Measurements from ENCODE around the gene RRP8.

The RRP8 gene

DNA sequence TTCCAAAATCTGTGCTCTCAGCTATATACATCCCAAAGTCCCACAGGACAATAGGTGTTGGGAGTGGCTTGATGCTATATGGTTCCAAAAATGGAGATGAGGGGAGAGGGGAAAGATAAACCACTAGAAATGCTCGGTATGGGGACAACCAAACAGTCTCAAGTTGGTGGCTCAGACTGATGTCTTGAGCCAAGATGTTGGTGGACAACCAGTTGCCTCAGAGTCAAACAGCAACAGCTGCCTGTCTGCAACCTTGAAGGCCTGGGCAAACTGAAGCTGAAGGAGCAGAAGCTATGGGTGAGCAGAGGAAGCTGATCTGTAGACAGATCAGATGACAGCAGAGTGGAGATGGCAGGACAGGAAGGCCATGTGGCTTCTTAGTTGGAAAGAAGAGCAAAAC is 4.0 kb downstream of the RRP8 start:
- DNase-seq: no peak

DNA sequence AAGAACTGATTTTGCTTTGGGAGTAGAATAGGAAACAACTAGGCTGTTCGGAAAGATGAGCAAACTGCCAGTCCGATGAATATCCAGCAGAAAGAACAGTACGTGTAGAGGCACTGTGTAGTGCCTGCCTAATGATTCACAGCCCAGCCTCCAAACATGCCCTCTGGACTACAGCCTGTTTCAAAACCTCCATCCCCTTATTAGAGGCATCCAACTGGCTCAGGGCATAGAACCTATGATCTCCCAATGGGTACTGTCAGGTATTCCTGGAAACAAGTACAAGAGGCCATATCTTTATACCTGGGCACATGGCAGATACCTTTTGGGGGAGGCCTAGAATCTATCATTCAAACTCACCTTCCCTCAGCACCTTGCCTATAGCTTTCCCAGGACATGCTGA is 4.9 kb downstream of the RRP8 start:
- DNase-seq: no peak

DNA sequence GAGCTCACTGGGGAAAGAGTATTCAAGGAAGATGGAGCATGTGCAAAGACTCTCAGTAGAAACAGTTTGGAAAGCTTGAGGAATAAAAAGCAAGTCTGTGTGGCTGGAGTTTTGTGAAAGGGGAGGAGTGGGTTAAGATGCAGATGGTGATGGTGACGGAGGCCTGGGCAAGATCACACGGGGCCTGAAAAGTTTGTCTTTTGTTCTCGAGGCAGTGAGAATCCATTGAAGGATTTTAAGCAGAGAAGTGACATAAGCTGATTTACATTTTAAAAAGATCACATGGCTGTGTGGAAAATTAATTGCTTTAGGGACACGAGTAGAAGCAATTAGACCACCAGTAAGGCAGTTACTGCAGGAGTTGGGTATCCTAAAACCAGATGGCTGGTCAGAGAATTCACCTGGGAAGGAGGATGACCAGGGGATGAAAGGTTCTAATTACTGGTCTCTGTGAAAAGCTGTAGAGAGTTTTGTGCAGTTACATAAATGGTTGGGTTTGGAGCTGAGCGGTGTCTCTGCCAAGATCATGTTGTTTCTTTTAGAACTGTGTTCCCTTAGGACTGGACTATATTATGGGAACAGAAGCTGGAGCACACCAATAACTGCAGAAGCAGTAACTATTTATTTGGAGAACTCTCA is 7.1 kb downstream of the RRP8 start:
- no peak for DNase-seq

DNA sequence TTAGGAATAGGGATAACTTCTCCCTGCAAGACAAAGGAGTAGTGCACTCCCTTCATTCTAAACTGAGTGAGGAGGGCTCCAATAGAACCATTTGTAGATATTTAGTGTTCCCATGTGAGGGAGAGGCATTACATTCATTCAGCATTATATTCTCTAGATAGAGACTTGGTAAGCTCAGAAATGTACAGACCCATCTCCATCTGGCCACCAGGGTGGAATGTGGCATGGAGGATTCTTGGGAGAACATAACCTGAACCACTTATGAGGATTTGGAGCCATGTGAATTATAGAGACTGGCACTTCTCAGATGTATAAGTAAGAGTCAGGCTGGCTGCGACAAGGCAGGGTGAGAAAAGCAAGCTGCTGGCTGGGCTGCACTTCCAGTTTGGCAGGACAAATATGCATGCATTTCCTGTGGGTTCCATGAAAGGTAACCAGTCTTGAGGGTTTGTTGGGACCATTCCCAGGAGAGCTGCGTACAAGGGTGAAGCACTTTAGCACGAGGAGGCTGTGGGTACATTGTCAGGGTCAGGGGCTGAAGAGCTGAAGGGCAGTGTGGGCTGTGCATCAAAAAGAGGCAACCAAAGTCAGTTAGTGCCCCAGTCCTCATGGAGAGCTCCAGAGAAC is 9.2 kb downstream of the RRP8 start:
- no peak for DNase-seq

DNA sequence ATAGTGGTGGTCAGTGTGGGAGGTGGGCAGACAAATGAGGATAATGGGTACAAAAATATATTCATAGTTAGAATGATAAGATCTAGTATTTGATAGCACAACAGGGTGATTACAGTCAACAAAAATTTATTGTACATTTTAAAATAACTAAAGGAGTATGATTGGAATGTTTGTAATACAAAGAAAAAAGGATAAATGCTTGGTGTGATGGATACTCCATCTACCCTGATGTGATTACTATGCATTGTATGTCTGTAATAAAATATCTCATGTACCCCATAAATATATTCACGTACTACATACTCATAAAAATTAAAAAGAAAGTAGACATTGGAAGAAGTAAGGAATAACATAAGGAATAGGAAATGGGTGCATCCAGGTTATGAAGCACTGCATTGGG is 15.4 kb downstream of the RRP8 start:
- no peak for DNase-seq

DNA sequence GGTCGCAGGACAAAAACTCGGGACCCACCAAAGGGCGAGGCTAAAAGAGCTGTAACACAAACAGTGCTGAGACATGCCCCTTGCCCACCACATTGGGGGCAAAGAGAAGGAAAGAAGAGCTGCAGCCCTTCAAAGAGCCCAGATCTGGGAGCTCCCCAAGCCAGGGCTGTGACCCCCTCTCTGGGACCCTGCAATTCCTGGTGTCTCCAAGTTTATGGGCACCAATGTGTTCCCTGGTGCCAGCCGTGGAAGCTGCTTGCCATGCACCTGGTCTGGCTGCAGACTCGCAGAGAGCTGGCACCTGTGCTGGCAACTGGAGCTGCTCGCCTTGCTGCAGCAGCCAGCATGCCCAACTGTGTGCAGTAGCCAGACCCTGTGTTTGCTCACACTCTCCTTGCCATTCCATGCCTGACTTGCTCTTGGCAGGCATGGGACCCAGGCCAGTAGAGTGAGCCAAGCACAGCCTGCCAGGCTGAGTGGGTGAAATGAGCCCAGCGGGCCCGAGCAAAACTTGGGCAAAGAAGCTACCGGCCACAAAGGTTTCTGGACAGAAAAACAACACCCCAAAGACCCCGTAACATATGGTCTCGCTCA is 16.0 kb downstream of the RRP8 start:
- no peak for DNase-seq

DNA sequence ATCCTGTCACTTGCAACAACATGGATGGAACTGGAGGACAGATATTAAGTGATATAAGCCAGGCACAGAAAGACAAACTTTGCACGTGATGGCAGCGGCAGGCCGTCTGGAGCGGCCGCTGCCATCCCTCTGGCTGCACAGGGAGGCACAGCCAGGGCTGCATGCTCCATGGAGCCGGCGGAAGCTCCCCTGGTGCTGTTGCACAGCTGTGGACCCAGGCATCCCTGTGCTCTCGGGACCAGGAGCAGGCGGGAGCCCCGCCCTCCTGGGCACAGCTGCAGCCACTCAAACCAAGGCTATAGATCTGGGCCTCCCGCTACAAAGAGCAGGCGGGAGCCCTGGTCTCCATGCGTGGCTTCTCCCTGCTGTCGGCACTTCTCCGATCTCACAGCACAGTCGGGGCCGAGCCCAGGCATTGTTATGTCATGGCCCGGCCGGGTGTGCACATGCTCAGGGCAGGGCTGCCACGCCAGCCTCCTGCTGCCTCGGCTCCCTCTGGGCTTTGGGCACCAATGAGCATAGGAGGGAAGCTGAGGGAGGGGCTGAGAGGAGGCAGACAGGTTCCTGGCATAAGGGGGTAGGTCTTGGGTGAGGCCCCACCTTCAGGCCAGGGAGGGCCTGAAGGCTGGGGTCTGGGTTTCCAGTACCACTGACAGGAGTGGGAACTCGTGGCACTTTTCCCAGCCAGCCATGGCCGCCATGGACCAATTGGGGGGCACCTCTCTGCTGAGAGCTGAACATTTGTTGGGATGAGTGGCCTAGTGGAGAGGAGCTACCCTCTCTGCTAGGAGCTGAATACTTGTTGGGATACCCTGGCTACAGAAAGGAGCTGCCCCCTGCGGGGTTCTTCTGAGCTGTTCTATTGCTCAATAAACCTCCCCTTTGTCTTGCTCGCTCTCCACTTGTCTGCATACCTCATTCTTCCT is 16.7 kb downstream of the RRP8 start:
- DNase-seq: no peak

DNA sequence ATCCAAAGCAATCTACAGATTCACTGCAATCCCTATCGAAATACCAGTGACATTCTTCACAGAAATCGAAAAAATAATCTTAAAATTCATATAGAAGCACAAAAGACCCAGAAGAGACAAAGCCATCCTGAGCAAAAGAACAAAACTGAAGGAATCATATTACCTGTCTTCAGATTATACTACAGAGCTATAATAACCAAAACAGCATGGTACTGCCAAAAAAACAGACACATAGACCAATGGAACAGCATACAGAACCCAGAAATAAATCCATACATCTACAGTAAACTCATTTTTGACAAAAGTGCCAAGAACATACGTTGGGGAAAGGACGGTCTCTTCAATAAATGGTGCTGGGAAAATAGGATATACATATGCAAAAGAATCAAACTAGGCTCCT is 18.9 kb downstream of the RRP8 start:
- DNase-seq: no peak

DNA sequence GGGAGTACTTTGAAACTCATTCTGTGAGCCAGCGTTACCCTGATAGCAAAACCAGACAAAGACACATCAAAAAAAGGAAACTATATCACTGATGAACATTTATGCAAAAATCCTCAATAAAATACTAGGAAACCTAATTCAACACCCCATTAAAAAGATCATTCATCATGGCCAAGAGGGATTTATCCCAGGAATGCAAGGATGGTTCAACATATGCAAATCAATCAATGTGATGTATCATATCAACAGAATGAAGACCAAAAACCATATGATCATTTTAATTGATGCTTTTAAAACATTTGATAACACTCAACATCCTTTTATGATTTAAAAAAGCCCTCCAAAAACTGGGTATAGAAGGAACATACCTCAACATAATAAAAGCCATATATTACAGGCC is 19.8 kb downstream of the RRP8 start:
- DNase-seq: no peak

DNA sequence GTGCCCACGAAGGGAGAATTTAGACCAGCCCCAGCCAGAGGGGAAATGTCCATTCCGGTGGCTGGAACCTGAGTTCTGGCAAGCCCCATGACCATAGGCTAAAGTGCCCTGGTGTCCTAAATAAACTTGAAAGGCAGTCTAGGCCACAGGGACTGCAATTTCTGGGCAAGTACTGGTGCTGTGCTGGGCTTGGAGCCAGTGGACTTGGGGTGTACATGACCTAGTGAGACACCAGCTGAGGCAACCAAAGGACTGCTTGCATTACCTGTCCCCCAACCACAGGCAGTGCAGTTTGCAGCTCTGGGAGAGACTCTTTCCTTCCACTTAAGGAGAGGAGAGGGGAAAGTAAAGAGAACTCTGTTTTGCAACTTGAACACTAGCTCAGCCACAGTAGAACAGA is 23.7 kb downstream of the RRP8 start:
- no peak for DNase-seq

DNA sequence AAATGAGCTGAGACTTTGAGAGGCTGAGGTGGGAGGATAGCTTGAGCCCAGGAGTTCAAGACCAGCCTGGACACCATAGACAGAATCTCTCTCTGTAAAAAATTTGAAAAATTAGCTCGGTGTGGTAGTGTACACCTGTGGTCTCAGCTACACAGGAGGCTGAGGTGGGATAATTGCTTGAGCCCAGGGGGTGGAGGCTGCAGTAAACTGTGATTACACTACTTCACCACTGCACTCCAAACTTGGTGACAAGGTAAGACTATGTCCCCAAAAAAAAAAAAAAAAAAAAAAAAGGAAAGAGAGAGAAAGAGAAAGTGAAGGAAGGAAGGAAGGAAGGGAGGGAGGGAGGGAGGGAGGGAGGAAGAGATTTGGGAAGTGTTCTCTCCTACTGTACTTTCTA is 25.3 kb downstream of the RRP8 start:
- DNase-seq: no peak

DNA sequence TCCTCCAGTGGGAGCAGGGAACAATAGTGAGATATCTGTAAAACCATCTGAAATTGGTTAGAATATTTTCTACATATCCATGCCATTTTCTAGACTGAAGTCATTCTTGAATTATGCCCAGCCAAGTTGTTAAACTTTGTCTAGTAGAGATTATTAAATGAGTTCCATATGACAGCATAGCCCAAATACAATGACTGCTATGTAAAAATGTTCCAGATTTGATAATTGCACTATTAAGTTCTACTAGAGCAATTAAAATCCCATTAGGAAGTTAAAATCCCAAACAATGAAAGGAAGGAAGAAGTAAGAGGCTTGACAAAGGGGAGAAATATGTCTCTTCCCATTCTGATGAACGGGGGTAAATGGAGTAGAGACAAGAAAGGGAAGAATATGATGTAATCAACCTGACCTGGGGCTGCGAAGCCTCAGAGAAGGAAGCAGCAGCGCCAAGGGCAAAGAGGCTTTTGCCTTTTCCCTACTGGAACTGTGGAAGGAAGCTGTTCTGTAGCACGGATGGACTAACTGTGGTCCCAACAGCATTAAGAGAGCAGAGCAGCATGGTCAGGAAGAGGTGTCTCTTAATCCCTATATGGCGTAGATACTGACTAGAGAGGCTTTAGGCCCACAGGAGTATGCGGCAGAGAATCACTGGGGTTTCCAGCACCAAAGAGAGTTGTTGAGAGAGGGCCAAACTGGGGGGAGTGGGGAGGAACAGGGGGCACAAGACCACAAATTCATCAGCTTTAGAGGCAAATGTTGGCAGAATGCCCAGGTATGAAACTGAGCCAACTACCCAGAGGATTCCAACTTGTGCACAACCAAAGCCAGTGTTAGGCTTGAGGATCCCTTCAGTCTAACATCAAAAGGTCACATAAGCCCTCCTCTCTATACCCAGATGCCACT is 26.7 kb downstream of the RRP8 start:
- DNase-seq: peak; percentile 81

DNA sequence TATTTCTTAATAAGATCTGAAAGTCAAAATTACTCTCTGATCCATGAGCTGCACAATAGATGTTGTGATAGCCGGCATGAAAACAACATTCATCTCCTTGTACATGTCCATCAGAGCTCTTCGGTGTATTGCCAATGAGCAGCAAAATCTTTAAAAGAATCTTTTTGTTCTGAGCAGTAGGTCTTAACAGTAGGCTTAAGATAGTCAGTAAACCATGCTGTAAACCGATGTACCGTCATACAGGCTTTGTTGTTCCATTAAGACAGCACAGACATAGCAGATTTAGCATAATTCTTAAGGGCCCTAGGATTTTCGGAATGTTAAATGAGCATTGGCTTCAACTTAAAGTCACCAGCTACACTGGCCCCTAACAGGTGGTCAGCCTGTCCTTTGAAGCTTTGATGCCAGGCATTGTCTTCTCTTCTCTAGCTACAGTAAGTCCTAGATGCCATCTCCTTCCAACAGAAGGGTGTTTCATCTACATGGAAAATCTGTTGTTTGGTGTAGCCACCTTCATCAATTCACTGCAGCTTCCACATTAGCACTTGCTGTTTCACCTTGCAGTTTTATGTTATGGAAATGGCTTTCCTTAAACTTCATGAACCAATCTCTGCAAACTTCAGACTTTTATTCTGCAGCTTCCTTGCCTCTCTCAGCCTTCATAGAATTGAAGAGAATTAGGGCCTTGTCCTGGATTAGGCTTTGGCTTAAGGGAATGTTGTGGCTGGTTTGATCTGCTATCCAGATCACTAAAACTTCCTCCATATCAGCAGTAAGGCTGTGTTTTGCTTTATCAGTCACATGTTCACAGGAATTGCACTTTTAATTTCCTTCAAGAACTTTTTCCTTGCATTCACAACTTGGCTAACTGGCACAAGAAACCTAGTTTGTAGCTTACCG is 28.4 kb downstream of the RRP8 start:
- no peak for DNase-seq

DNA sequence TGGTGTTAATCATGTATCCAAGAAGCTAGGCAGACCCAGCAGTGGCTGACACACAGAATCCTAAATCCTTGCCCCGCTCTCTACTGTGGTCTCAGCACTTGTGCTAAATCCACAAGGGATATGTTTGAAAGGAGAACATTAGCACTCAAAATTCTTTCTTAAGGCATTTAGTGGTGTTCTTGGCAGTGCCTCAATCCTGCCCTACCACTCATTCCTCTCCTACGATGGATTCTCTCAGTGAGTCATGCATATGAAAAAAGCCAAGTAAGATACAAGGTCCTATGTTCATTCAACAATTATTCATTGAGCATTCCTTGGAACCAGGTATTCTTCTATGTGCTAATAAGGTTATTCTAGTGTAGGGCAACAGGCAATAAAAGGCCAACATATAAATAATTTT is 31.2 kb downstream of the RRP8 start:
- no peak for DNase-seq

DNA sequence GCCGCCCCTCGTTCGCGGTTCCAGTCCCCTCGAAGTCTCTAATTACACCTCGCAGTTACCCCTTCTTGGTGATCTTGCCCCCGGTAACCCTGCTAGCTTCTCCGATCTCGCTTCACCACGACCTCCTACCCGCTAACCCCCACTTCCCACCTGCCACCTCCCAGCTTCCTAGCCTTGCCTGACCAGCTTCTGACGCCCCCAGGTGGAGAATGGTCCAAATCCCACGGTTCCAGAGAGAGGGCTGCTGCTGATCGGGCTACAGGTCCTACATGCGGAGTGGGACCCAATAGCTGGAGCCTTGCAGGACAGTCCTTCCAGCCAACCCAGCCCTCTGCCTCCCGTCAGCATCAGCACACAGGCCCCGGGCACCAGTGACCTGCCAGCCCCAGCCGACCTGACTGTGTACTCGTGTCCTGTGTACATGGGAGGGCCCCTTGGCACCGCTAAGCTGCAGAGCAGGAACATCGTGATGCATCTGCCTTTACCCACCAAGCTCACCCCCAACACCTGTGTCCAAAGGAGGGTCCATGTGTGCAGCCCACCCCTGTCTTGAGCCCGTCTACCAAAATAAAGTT is 31.9 kb downstream of the RRP8 start:
- DNase-seq: no peak

DNA sequence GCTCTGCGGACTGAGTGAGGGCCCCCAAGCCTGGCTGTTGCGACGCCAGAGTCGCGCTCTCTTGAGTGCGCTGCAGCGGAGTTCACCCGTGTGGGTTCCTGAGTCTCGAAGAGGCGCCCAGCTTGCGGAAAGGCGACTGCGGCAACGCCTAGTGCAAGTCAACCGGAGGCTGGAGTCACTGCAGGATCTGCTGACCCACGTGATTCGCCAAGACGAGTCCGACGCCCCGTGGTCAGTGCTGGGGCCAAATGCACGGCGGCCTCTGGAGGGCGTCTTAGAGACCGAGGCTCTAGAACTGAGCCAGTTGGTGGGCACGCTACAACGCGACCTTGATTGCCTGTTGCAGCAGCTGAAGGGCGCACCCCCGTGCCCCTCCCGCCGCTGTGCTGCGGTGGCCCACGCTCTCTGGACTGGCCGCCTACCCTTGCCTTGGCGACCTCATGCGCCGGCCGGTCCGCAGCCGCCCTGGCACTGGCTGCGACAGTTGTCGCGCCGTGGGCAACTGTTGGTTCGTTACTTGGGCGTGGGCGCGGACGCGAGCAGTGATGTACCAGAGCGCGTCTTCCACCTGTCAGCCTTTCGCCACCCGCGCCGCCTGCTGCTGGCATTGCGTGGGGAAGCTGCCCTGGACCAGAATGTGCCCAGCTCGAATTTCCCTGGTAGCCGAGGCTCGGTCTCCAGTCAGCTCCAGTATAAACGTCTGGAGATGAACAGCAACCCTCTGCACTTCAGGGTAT is 32.6 kb downstream of the RRP8 start:
- no peak for DNase-seq

DNA sequence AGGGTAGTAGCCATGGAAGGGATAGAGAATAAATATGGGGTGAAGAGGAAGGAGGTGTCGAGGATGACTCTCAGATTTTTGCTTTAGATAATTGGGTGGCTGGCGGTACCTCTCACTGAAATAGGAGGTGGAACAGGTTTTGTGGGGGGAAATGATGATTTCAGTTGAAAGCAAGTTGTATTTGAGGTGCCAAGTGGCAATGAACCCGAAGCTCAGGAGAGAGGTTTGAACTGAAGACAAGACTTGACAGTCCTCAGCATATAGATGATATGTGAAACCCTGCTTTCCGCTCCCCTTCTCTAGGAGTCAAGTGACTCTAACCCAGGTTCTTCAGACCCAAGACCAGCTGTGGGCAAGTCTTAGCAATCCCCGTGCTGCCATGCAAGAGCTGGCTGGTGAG is 33.7 kb downstream of the RRP8 start:
- DNase-seq: no peak

DNA sequence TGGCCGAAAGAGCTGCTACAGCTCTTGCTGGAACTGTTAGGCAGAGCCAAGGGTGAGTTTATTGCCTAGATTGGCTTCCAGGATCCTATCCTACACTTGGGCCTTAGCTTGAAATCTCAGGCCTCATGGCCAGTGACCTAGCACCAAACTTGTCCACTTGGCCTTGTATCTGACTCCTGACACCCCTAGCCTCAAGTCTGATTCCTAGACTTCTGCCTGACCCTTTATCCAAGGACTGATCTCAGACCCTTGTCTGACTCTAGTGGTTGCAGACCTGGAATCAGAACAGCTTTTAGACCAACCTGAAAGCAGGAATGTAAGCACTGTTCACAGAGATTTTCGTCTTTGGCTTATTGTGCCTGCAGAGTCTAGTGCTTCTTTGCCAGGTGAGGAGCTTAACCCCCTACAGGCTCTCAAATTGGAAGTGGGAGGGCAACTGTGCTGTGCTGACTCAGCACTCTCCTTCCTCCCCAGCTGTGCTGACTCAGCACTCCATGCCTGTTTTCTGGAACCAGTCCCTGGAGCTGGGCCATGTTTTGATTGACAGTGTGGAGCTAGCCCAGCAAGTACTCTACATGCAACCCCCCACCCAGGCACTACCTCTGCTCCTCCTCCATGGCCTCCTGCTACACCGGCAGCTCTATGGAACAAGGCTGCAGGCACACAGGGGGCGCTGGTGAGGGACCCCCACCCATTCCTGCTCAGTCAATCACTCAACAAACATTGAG is 35.1 kb downstream of the RRP8 start:
- peak; percentile 4 for DNase-seq

DNA sequence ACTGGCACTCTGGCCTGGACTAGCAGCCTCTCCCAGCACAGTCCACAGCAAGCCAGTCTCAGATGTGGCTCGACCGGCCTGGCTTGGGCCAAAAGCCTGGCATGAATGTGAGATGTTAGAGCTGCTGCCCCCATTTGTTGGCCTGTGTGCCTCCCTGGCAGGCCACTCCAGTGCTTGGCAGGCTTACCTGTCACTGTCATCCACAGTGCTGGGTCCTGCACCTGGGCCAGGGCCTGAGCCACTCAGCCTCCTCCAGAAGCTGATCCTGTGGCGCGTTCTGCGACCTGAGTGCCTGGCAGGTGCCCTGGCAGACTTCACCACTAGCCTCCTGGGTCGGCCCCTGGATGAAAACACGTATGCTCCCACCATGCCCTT is 36.1 kb downstream of the RRP8 start:
- DNase-seq: no peak

Measured in NCI-H1092 treated with DMSO at 0.1 percent for 48 hours (cell line).